ENCODE data around the gene ZEB1.

Gene ZEB1

DNA sequence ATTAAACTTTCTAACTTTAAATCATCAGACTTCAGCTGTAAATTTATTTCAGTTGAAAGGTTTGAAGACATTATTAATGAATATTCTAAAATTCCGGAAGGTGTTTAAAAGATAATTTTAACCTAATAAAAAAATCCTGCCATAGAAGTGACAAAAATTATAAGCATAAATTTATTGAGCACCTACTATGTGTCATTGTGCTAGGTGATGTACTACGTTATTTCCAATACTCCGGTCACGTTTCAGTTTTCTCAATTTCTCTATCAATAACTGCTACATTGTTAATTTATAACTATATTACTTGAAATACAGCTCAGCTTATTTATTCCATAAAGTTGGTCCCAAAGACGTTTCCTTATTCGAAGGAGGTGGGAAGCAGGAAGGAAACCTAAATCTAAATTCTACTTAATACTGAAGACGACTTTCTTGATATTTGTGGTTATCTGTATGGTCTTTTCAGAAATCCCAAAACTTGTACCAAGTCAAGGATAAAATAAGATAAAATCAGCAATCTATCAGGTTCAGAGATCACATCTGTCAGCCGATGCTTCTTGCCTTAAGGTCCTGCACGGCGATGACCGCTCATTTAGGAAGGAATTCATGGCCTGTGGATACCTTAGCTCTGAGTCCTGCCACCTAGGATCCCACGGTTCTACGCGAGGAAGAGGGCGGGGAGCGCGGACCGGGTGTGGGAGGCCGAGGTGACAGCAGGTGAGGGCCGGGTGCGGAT lies 1.2 kb upstream of the ZEB1 start:
- peak overlapping the region; percentile 88 for H3K27ac ChIP-seq
- no peak for TF ChIP-seq ZFX (IDR thresholded peaks at IDR 0.05)
- TF ChIP-seq, protein P1, sequence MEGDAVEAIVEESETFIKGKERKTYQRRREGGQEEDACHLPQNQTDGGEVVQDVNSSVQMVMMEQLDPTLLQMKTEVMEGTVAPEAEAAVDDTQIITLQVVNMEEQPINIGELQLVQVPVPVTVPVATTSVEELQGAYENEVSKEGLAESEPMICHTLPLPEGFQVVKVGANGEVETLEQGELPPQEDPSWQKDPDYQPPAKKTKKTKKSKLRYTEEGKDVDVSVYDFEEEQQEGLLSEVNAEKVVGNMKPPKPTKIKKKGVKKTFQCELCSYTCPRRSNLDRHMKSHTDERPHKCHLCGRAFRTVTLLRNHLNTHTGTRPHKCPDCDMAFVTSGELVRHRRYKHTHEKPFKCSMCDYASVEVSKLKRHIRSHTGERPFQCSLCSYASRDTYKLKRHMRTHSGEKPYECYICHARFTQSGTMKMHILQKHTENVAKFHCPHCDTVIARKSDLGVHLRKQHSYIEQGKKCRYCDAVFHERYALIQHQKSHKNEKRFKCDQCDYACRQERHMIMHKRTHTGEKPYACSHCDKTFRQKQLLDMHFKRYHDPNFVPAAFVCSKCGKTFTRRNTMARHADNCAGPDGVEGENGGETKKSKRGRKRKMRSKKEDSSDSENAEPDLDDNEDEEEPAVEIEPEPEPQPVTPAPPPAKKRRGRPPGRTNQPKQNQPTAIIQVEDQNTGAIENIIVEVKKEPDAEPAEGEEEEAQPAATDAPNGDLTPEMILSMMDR (conservative IDR thresholded peaks at IDR 0.05): no peak

DNA sequence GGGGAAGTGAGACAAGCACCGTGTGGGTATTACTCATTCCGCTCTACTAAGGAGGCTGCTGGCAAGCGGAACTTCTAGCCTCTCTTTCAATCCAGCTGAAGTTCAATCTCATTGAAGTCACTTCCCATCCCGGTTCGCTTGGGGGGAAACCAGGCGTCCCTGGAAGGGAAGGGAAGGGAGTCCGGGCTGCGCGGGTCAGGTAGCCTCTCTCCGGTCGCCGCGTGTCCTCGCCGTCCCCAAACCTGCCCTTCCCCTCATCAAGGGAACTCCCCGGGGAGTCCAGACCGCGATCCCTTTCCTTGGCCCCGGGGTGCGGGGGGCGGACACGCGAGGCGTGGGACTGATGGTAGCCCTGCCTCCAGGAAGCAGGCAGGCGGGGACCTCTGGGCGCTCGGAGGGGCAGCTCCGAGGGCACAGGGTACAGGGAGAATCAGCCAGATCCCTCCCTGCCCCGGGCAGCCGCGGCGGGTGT lies 598 bp upstream of the ZEB1 start:
- peak overlapping the region; percentile 88 for H3K27ac ChIP-seq
- no peak for TF ChIP-seq ZFX (IDR thresholded peaks at IDR 0.05)
- TF ChIP-seq, protein P1 (conservative IDR thresholded peaks at IDR 0.05): no peak

DNA sequence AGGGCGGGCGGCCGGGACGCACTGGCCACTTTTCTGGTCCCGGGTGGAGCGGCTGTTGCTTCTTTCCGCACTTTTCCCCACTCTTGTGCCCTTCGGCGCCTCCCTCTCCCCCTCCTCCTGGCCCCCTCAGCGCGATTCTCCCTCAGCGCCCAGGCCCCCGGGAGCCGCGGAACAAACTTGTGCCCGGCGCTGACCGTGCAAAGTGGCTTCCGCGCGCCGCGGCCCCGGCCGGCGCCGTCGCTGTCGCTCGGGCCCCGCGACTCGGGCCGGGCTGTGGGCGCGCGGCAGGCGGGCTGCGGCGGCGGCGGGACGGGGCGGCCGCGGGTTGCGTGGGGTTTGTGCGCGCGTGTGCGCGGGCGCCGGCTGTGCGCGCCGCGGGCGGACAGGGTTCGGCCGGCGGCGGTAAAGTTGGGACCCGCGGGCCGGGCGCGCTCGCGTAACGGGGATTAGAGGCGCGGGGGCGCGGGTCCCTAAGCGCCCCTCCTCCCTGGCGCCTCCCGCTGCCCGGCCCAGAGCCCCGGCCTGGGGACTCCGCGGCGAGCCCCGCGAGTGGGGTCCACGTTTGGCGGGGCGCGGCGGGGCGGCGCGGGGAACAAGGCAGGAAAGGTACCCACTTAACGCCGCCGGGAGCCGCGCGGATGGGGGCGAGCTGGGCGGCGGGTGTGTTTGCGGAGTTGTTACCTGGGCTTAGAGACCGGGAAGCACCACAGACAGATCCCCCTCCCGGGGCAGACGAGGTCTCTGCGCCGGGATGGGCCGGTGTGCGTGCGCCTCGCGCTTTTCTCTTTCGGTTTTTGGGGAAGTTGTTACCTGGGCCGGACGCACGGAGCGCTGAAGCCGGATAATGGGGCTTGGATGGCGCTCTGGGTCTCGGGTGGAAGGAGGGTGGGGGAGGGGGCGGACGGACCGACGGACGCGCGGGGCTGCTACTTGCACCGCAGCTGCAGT lies 860 bp downstream of the ZEB1 start:
- no peak overlapping the region for H3K27ac ChIP-seq
- TF ChIP-seq, protein P1 (conservative IDR thresholded peaks at IDR 0.05): 0 out of 2 replicates have a peak, but pooled peaks have one; percentile 13
- no peak for TF ChIP-seq ZFX (IDR thresholded peaks at IDR 0.05)

DNA sequence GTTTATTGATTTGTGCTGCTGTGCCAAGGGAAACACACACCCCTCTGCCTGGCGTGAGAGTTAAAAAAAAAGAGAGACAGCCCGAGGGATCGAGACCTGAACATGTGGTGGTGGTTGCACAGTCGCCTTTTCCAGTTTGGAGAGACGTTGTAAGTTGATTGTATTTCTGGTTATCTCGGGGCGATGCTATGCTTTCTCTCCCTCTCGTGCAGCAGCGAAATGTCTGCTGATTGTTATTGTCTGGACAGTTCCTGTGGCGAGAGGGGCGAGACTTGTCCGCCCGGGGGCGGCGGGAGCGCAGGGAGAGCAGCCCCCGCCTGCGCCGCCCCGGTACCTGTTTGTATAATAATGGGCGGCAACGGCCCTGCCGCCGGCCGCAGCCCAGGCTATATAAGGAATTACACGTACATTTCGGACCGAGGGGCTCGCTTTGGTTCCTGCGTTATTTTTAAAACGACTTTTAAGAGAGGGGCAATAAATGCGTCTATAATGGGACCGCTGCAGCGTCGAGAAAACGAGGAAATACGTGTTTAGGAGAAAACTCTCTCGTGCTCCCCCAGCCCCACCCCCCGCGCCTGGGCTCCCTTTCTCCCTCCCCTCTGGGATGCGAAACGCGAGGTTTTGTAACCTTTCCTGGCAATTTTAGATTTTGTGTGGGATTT lies 1.7 kb downstream of the ZEB1 start:
- H3K27ac ChIP-seq: no peak overlapping the region
- TF ChIP-seq, protein P1 (conservative IDR thresholded peaks at IDR 0.05): no peak
- TF ChIP-seq ZFX (IDR thresholded peaks at IDR 0.05): no peak

DNA sequence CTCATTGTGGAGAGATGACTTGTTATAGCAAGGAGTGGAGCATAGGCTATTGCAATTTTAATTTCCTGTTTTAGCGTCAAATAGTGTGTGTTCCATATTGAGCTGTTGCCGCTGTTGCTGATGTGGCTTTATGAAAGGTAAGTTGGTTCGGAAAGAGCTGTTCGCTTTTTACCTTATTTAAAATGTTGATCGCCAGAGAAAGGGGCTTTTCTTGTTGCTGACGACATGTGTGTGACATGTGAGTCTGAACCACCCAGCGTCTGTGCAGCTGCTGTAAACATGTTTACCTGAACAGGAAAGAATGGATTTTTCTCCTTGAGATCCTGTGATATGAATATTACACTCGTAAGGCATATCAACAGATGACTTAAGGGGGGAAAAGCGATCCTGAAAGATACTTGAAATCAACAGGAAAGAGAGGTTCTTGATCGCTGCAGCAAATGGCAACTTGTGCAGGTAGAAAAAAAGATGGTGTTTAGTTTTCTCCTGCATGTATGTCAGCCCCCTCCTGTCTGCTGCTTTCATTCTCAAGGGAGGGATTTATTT lies 2.5 kb downstream of the ZEB1 start:
- no peak overlapping the region for H3K27ac ChIP-seq
- TF ChIP-seq ZFX (IDR thresholded peaks at IDR 0.05): no peak
- TF ChIP-seq, protein P1 (conservative IDR thresholded peaks at IDR 0.05): no peak

DNA sequence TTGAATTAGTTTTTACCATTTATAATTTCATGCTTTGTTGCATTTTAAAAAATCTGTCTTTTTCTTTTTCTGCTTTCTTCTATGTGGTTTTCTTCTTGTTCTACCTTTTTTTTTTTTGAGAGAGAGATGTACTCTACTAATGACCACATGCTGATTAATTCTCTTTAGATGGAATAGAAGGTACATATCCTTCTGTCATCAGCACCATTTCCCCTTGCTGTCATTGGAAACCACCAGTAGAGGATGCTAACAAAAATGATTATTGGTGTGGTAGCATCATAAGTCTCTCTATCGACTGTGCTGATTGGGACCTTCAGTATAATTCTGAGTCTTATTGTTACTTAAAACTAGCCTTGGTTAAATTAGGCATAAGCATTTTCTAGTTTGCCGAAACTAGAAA lies 3.6 kb downstream of the ZEB1 start:
- H3K27ac ChIP-seq: no peak overlapping the region
- no peak for TF ChIP-seq ZFX (IDR thresholded peaks at IDR 0.05)
- TF ChIP-seq, protein P1 (conservative IDR thresholded peaks at IDR 0.05): peak; percentile 22
